HL-60 (cell line): ENCODE results near the gene MT4.

Experiments
- DNase-seq, 2 experiments: peaks; one replicate each; pipeline ENCODE4 v3.0.0-alpha.2; 2010 to 2020; ENCODE audit warnings: low read depth in 1 of 2, low spot score in 1 of 2
- H3K27ac ChIP-seq: fragments of 250-450 bp; sonication (Bioruptor Pico); replicated peaks from 2 replicates; pipeline ENCODE4 v1.5.1; 2020; ENCODE audit warnings: mild to moderate bottlenecking, moderate library complexity
- H3K27me3 ChIP-seq: fragments of 250-450 bp; sonication (Bioruptor Pico); 2 replicates; pipeline ENCODE4 v1.5.1; 2021; ENCODE audit warnings: mild to moderate bottlenecking, moderate library complexity; ENCODE audit not compliant: insufficient read depth, poor library complexity, severe bottlenecking
- H3K4me3 ChIP-seq: replicated peaks from 2 replicates; pipeline ENCODE4 v1.5.1; 2011; ENCODE audit warnings: mild to moderate bottlenecking, control low read depth, low read length; ENCODE audit not compliant: insufficient read depth
- CTCF ChIP-seq: IDR thresholded peaks from one replicate; pipeline ENCODE4 v1.5.1; 2011; ENCODE audit warnings: low read length, control low read depth, inconsistent platforms; ENCODE audit not compliant: insufficient read depth
- GABPA ChIP-seq: IDR thresholded peaks from 2 replicates; pipeline ENCODE4 v1.6.1; 2012; ENCODE audit warnings: low read depth
- POLR2AphosphoS5 ChIP-seq: IDR thresholded peaks from 2 replicates; pipeline ENCODE4 v1.6.1; 2012; ENCODE audit warnings: low read depth
- REST ChIP-seq: IDR thresholded peaks from 2 replicates; pipeline ENCODE4 v1.6.1; 2012; ENCODE audit warnings: low read depth; ENCODE audit not compliant: insufficient replicate concordance
- SPI1 ChIP-seq: IDR thresholded peaks from 2 replicates; pipeline ENCODE4 v1.6.1; 2012; ENCODE audit warnings: low read depth, mild to moderate bottlenecking, borderline replicate concordance

The MT4 gene

GRCh38 chr16:56534847-56535383 lies 30.0 kb upstream of the MT4 start:
- TF ChIP-seq REST (no peak), POLR2AphosphoS5 (no peak), GABPA (no peak), SPI1 (no peak), CTCF (no peak)
- no peak overlapping the region for H3K27ac ChIP-seq
- DNase-seq, result no peak
- no peak overlapping the region for H3K4me3 ChIP-seq
- peaks cover 4% of the 10 kb centered on the region for H3K27me3 ChIP-seq

- Histone ChIP-seq H3K27ac (no peak overlapping the region), H3K4me3 (no peak overlapping the region), H3K27me3 (peaks cover 2% of the 10 kb centered on the region)
- TF ChIP-seq SPI1 (no peak), CTCF (no peak), GABPA (no peak), REST (no peak), POLR2AphosphoS5 (no peak)
- no peak for DNase-seq
Observed at GRCh38 chr16:56538331-56538730, 26.5 kb upstream of the MT4 start.

- Histone ChIP-seq H3K27me3 (peaks cover 3% of the 10 kb centered on the region), H3K27ac (no peak overlapping the region), H3K4me3 (no peak overlapping the region)
- TF ChIP-seq CTCF, result no peak
- TF ChIP-seq GABPA, result no peak
- no peak for TF ChIP-seq SPI1
- TF ChIP-seq POLR2AphosphoS5, result no peak
- no peak for TF ChIP-seq REST
- no peak for DNase-seq
Observed at GRCh38 chr16:56539656-56540055, 25.2 kb upstream of the MT4 start.
